Endothelial cell of umbilical vein (primary cell): ENCODE data around the gene AK5. TPM values are rescaled to one million over a fixed set of nuclear protein-coding genes. Genes with fewer than 3 reads are reported as not detected.
A peak's percentile ranks its signal among the peaks of the same experiment; 100 is the strongest.

Experiments used
- Bru-seq: library from RNA; stranded (reverse); fragments of 400-500 nt; gene quantifications from one replicate; lab custom pipeline; 2021; lab: Mats Ljungman, UMichigan
- BruChase-seq, 2 experiments: library from RNA; stranded (reverse); fragments of 400-500 nt; gene quantifications; one replicate each; lab custom pipeline; 2021; lab: Mats Ljungman, UMichigan
- BruUV-seq: library from RNA; stranded (reverse); fragments of 400-500 nt; replicated peaks from 2 replicates; lab custom pipeline; 2021; lab: Mats Ljungman, UMichigan
- CTCF ChIA-PET: fragments of 300-600, 350-600 bp; sonication (Branson Sonifier 250); formaldehyde crosslinking; loops from one replicate; lab custom pipeline; 2021; ENCODE audit warnings: antibody characterized with exemption, inconsistent platforms; lab: Charles Lee
- POLR2A ChIA-PET: fragments of 300-600, 350-600 bp; sonication (Branson Sonifier 250); formaldehyde crosslinking; loops from one replicate; lab custom pipeline; 2021; ENCODE audit warnings: antibody characterized with exemption, inconsistent platforms; lab: Charles Lee
- DNase-seq: peaks from one replicate; pipeline ENCODE4 v3.0.0-alpha.2; 2011; ENCODE audit warnings: low read depth, low spot score
- FAIRE-seq: peaks from 2 replicates; lab custom pipeline; 2011; peaks lifted over from hg19 to GRCh38; lab: Jason Lieb, UNC
- H2AFZ ChIP-seq: 2 replicates; pipeline ENCODE4 v1.6.0; 2012; ENCODE audit warnings: low read depth, low read length, control low read depth, inconsistent platforms
- H3K27ac ChIP-seq: 2 replicates; pipeline ENCODE4 v1.5.1; 2011; ENCODE audit warnings: low read depth, mild to moderate bottlenecking, control low read depth, low read length, moderate library complexity; ENCODE audit not compliant: insufficient read depth
- H3K27me3 ChIP-seq, 2 experiments: 2 replicates each; pipeline versions ENCODE4 v1.6.0 to v1.6.1; 2011; ENCODE audit warnings: low read length in 2 of 2, mixed read lengths in 1 of 2; ENCODE audit not compliant: control insufficient read depth in 2 of 2, insufficient read depth in 2 of 2
- H3K36me3 ChIP-seq, 2 experiments: 2 replicates in 1 of 2; 3 replicates in 1 of 2; pipeline ENCODE4 v1.5.1; 2011; ENCODE audit warnings: low read length in 2 of 2, mild to moderate bottlenecking in 1 of 2, moderate library complexity in 1 of 2; ENCODE audit not compliant: control insufficient read depth in 2 of 2, insufficient read depth in 2 of 2; ENCODE audit errors: extremely low read depth in 1 of 2
- H3K4me1 ChIP-seq: 3 replicates; pipeline ENCODE4 v1.5.1; 2011; ENCODE audit warnings: mild to moderate bottlenecking, low read length; ENCODE audit not compliant: control insufficient read depth, insufficient read depth; ENCODE audit errors: extremely low read depth
- H3K4me2 ChIP-seq: 2 replicates; pipeline ENCODE4 v1.6.1; 2011; ENCODE audit warnings: low read length, control low read depth, mixed read lengths; ENCODE audit not compliant: insufficient read depth
- H3K4me3 ChIP-seq, 3 experiments: fragments of 200-600 bp in 1 of 3; sonication (generic), shearing (Covaris generic) in 1 of 3; replicated peaks in 1 of 3; 2 replicates each; pipeline ENCODE4 v1.5.1; 2011 to 2016; ENCODE audit warnings: control low read depth in 3 of 3, low read length in 3 of 3, mild to moderate bottlenecking in 2 of 3, inconsistent platforms in 1 of 3, low read depth in 1 of 3, moderate library complexity in 1 of 3; ENCODE audit not compliant: insufficient read depth in 1 of 3
- H3K79me2 ChIP-seq: 2 replicates; pipeline ENCODE4 v1.6.0; 2012; ENCODE audit warnings: low read length, inconsistent platforms; ENCODE audit not compliant: control insufficient read depth, insufficient read depth
- H3K9ac ChIP-seq: replicated peaks from 2 replicates; pipeline ENCODE3; 2011; ENCODE audit warnings: low read length, control low read depth; ENCODE audit not compliant: insufficient read depth; ENCODE audit errors: extremely low read depth
- H3K9me1 ChIP-seq: replicated peaks from 3 replicates; pipeline ENCODE4 v1.6.0; 2011; ENCODE audit warnings: mild to moderate bottlenecking, low read length; ENCODE audit not compliant: control insufficient read depth, insufficient read depth; ENCODE audit errors: extremely low read depth
- H3K9me3 ChIP-seq: replicated peaks from 2 replicates; pipeline ENCODE4 v1.5.1; 2012; ENCODE audit warnings: low read length, inconsistent platforms; ENCODE audit not compliant: control insufficient read depth, insufficient read depth
- H4K20me1 ChIP-seq: replicated peaks from 2 replicates; pipeline ENCODE3; 2011; ENCODE audit warnings: mild to moderate bottlenecking, low read length; ENCODE audit not compliant: control insufficient read depth, insufficient read depth; ENCODE audit errors: extremely low read depth
- CTCF ChIP-seq, 2 donors: IDR thresholded peaks; 1 replicate in 1 of 2; 2 replicates in 1 of 2; pipeline ENCODE4 v1.5.1; 2011; ENCODE audit warnings: low read length in 2 of 2, mild to moderate bottlenecking in 2 of 2, moderate library complexity in 2 of 2, control low read depth in 1 of 2, inconsistent platforms in 1 of 2, low read depth in 1 of 2; ENCODE audit not compliant: insufficient read depth in 1 of 2; ENCODE audit errors: extremely low read depth in 1 of 2
- EZH2 ChIP-seq: IDR thresholded peaks from 2 replicates; pipeline ENCODE4 v1.6.1; 2012; ENCODE audit warnings: borderline replicate concordance, low read depth, mild to moderate bottlenecking, moderate library complexity, low read length, inconsistent platforms; ENCODE audit not compliant: severe bottlenecking
- FOS ChIP-seq: IDR thresholded peaks from 2 replicates; pipeline ENCODE4 v1.6.1; 2011; ENCODE audit warnings: mild to moderate bottlenecking, low read length, moderate library complexity, borderline replicate concordance; ENCODE audit not compliant: insufficient read depth
- GATA2 ChIP-seq: IDR thresholded peaks from 2 replicates; pipeline ENCODE4 v1.7.0; 2011; ENCODE audit warnings: low read depth, mild to moderate bottlenecking, moderate library complexity, mixed read lengths, low read length; ENCODE audit not compliant: insufficient read length, insufficient read depth
- JUN ChIP-seq: IDR thresholded peaks from 2 replicates; pipeline ENCODE4 v1.6.1; 2011; ENCODE audit warnings: borderline replicate concordance, low read depth; ENCODE audit not compliant: insufficient read length, insufficient read depth
- MAX ChIP-seq: IDR thresholded peaks from 2 replicates; pipeline ENCODE4 v1.6.1; 2011; ENCODE audit not compliant: insufficient read depth, insufficient read length
- MYC ChIP-seq: IDR thresholded peaks from one replicate; pipeline ENCODE4 v1.6.1; 2011; ENCODE audit warnings: mild to moderate bottlenecking, low read depth, low read length
- POLR2A ChIP-seq: IDR thresholded peaks from 2 replicates; pipeline ENCODE4 v1.6.1; 2012; ENCODE audit warnings: low read depth, mild to moderate bottlenecking, control low read depth, low read length
- POLR2AphosphoS5 ChIP-seq: IDR thresholded peaks from 2 replicates; pipeline ENCODE4 v1.6.1; 2012; ENCODE audit warnings: low read depth, mild to moderate bottlenecking, control low read depth, low read length, moderate library complexity; ENCODE audit not compliant: insufficient read depth
- dilution Hi-C: fragments of 300-500 bp; cut with MboI; formaldehyde crosslinking; loops from one replicate; pipeline ENCODE4 v1.15.0; 2019; ENCODE audit warnings: low sequenced_read_pairs; ENCODE audit not compliant: extremely low pct_ligation_motif_present
- intact Hi-C: fragments of 100-400 bp; cut with micrococcal nuclease; formaldehyde crosslinking; loops from one replicate; pipeline ENCODE4 v1.10.0; 2022
- long read RNA-seq: library from polyadenylated mRNA; stranded (forward); transcript quantifications from one replicate; pipeline ENCODE4 v2.0.0, GENCODE V29; 2021
- polyA minus RNA-seq, 3 experiments: library from RNA; depleted of rRNA, polyadenylated mRNA; stranded (reverse); fragments of >200 nt; gene quantifications; 1 replicate in 1 of 3; 2 replicates in 2 of 3; pipeline ENCODE4 v1.2.3, GENCODE V29; 2011
- polyA plus RNA-seq, 4 experiments: library from polyadenylated mRNA; depleted of rRNA in 3 of 4; stranded (reverse) in 3 of 4; unstranded in 1 of 4; fragments of >200 nt; gene quantifications; 2 replicates each; pipeline versions ENCODE4 v1.2.1 to v1.2.3, GENCODE V29; 2011 to 2012; ENCODE audit warnings: missing spikeins in 1 of 4
- total RNA-seq: library from RNA; stranded (reverse); gene quantifications from 2 replicates; pipeline ENCODE4 v1.2.3, GENCODE V29; 2021

The AK5 gene
- total RNA-seq (3.3 and 7.5 TPM in 2 replicates), polyA plus RNA-seq (3.4 and 5.0 TPM in 2 replicates), polyA minus RNA-seq (5.3 and 8.0 TPM in 2 replicates), Bru-seq, nascent RNA (percentile 41 among the genes with signal in this experiment), BruChase-seq, experiment 1, labeled RNA remaining after a 6-hour chase (percentile 17 among the genes with signal in this experiment), BruChase-seq, experiment 2, labeled RNA remaining after a 2-hour chase (percentile 18 among the genes with signal in this experiment)
- polyA plus RNA-seq (2011; cell fraction: cytosol; rRNA removed) = 7.3 and 7.4 TPM in 2 replicates
- polyA plus RNA-seq (2011; cell fraction: nucleus; rRNA removed) = 5.6 and 7.1 TPM in 2 replicates
- 35.9 and 85.8 TPM in 2 replicates for polyA plus RNA-seq (2012)
- not detected for polyA minus RNA-seq (2011; cell fraction: cytosol; rRNA and poly(A)+ RNA removed)
- polyA minus RNA-seq (2011; cell fraction: nucleus; rRNA and poly(A)+ RNA removed) = 13.2 and 21.4 TPM in 2 replicates
- long read RNA-seq, partial matches to known transcripts = 2 of 10 reads
- long read RNA-seq, other reads (novel, unspliced or antisense) = 3 of 10 reads

GRCh38 chr1:77281491-77282186 is at the start of gene AK5:
Gene AK5, plus strand, starts transcription at chr1:77282019. Its CDS starts 295 bp downstream, at chr1:77282314.
- Histone ChIP-seq H3K4me1 (peaks cover 17% of the 10 kb centered on the region), H3K27ac (no peak within 1 kb of the TSS), H3K4me2 (peak within 1 kb of the TSS; percentile 41), H3K9me1 (no peaks in the 10 kb centered on the region), H3K27me3 (peaks cover 3 to 21% of the 10 kb centered on the region in 2 experiments), H2AFZ (peak within 1 kb of the TSS; percentile 90), H3K9me3 (no peaks in the 10 kb centered on the region), H3K36me3 (no peaks in the 10 kb centered on the region), H3K4me3 (peak within 1 kb of the TSS; percentile 42 to 62 (median 57)), H3K79me2 (no peaks in the 10 kb centered on the region), H4K20me1 (no peaks in the 10 kb centered on the region), H3K9ac (peak within 1 kb of the TSS; percentile 47)
- POLR2A ChIA-PET = no interaction called here
- BruUV-seq = no TSS peak
- DNase-seq = peak; percentile 59
- TF ChIP-seq MYC (no peak), POLR2AphosphoS5 (peak; percentile 44), FOS (no peak)
- CTCF ChIA-PET = interaction anchor here (0.8 to 1.5 kb wide), 4 partner anchors 13 to 255 kb away, joined by 3 to 9 read pairs (median 4); no protein-coding TSS in a partner anchor
- dilution Hi-C loops (no loop called here), intact Hi-C loops (loop anchor here (1.0 to 10.0 kb wide), 2 partner anchors 252 to 403 kb away; partner anchors contain the start of gene ZZZ3)
- no peak for FAIRE-seq

GRCh38 chr1:77232829-77233228 is 49.0 kb upstream of the AK5 start:
- no peak for FAIRE-seq
- dilution Hi-C loops = no loop called here
- POLR2A ChIA-PET = no interaction called here

More at GRCh38 chr1:77232829-77233228, 49.0 kb upstream of the AK5 start:
- Histone ChIP-seq H3K27me3 (no peaks in the 10 kb centered on the region), H3K9ac (no peak overlapping the region), H2AFZ (no peak overlapping the region), H3K36me3 (no peaks in the 10 kb centered on the region), H3K9me3 (no peaks in the 10 kb centered on the region), H3K4me1 (no peaks in the 10 kb centered on the region), H4K20me1 (no peaks in the 10 kb centered on the region), H3K79me2 (no peaks in the 10 kb centered on the region), H3K4me2 (no peak overlapping the region), H3K27ac (no peak overlapping the region), H3K4me3 (no peak overlapping the region), H3K9me1 (no peaks in the 10 kb centered on the region)
- no peak for DNase-seq
- intact Hi-C loops = no loop called here
- no TSS peak for BruUV-seq
- TF ChIP-seq EZH2 (no peak), GATA2 (no peak), FOS (no peak), CTCF (IDR thresholded peaks at IDR 0.05; ENCODE audit: extremely low read depth in 1 of 2, insufficient read depth in 1 of 2, low read depth in 1 of 2, low read length in 2 of 2) (no peak), MAX (no peak), POLR2A (no peak), JUN (no peak), MYC (no peak), POLR2AphosphoS5 (no peak)
- CTCF ChIA-PET = no interaction called here
